ENCODE data around the gene CDHR3. TPM values are rescaled to one million over a fixed set of nuclear protein-coding genes. Genes with fewer than 3 reads are reported as not detected.

The CDHR3 gene
- total RNA-seq, 1 experiment from 2014 or later = 3.3 TPM

GRCh38 chr7:106017657-106018056, 54.6 kb downstream of the CDHR3 start:
- DNase-seq = no peak

More at GRCh38 chr7:106017657-106018056, 54.6 kb downstream of the CDHR3 start:
- Histone ChIP-seq H3K27ac (ENCODE audit: insufficient read length, low read depth, low read length) (no peak overlapping the region), H4K8ac (replicated peaks; ENCODE audit: insufficient read length, low read depth, low read length) (no peak overlapping the region), H3K79me2 (ENCODE audit: insufficient read depth, low read length) (no peaks in the 10 kb centered on the region), H2BK5ac (ENCODE audit: insufficient read length, low read length) (no peak overlapping the region), H4K5ac (ENCODE audit: insufficient read length, low read depth, low read length) (no peak overlapping the region), H4K91ac (ENCODE audit: insufficient read length, low read depth, low read length) (no peak overlapping the region), H3K4me2 (ENCODE audit: insufficient read depth, insufficient read length, low read length) (no peak overlapping the region), H2BK12ac (ENCODE audit: insufficient read length, low read depth, low read length) (no peak overlapping the region), H3K9me3 (ENCODE audit: control insufficient read depth, low read depth, low read length) (no peaks in the 10 kb centered on the region), H4K20me1 (ENCODE audit: control insufficient read depth, insufficient read depth, insufficient read length) (no peaks in the 10 kb centered on the region), H3K79me1 (ENCODE audit: insufficient read depth, low read depth, low read length, poor library complexity, severe bottlenecking) (no peaks in the 10 kb centered on the region), H3K4ac (ENCODE audit: low read depth, low read length) (no peak overlapping the region), H2AK5ac (ENCODE audit: insufficient read length, low read length) (no peak overlapping the region), H3K4me1 (ENCODE audit: insufficient read depth, low read length) (peaks cover 4% of the 10 kb centered on the region; the same call in 1 of the 2 replicates), H3K27me3 (ENCODE audit: insufficient read depth, low read length) (no peaks in the 10 kb centered on the region), H2BK120ac (ENCODE audit: low read depth, low read length, poor library complexity, severe bottlenecking) (no peak overlapping the region), H2BK20ac (ENCODE audit: low read depth, low read length, poor library complexity, severe bottlenecking) (no peak overlapping the region), H3K9ac (ENCODE audit: extremely low read depth, insufficient read length, low read length) (no peak overlapping the region), H2BK15ac (ENCODE audit: low read depth, low read length) (no peak overlapping the region), H3K18ac (ENCODE audit: insufficient read length, low read depth, low read length) (no peak overlapping the region), H3K23ac (ENCODE audit: insufficient read length, low read depth, low read length) (no peak overlapping the region), H3T11ph (ENCODE audit: low read length) (no peak overlapping the region), H3K56ac (ENCODE audit: insufficient read length, low read depth, low read length) (no peak overlapping the region), H2AFZ (ENCODE audit: low read length) (no peak overlapping the region), H3K23me2 (ENCODE audit: insufficient read length, low read depth, low read length, poor library complexity, severe bottlenecking) (no peaks in the 10 kb centered on the region), H3K14ac (ENCODE audit: insufficient read depth, low read length) (no peak overlapping the region)
- no peak overlapping the region for H3K4me3 Mint-ChIP-seq
- WGBS (ENCODE audit: extremely low coverage, insufficient read length, low lambda C conversion rate) = no CpG with 5 or more reads among the region's 4 CpGs
- H3K27ac Mint-ChIP-seq = no peak overlapping the region
- H3K36me3 Mint-ChIP-seq (ENCODE audit: insufficient read depth in 1 of 3, low read depth in 3 of 3) = no peaks in the 10 kb centered on the region
- peaks cover 32 to 35% of the 10 kb centered on the region in 2 experiments for H3K4me1 Mint-ChIP-seq
- TF ChIP-seq CTCF (conservative IDR thresholded peaks at IDR 0.05) = no peak
- no peaks in the 10 kb centered on the region for H3K9me3 Mint-ChIP-seq
- H3K27me3 Mint-ChIP-seq (ENCODE audit: low read depth) = no peaks in the 10 kb centered on the region

All from H9 (cell line).